ENCODE results near the gene CTBS. TPM values are rescaled to one million over a fixed set of nuclear protein-coding genes. Genes with fewer than 3 reads are reported as not detected.

Gene CTBS
- total and polyA plus RNA-seq, 2 experiments from 2014 or later = 4.3 to 5.1 TPM

- Mint-ChIP-seq H3K36me3 (ENCODE audit: low read depth) (no peaks in the 10 kb centered on the region), H3K4me1 (no peaks in the 10 kb centered on the region), H3K4me3 (no peak overlapping the region), H3K9me3 (no peaks in the 10 kb centered on the region; the same call in 2 of the 3 replicates), H3K27me3 (ENCODE audit: insufficient read depth, low read depth, poor library complexity) (no peaks in the 10 kb centered on the region), H3K27ac (no peak overlapping the region)
- ATAC-seq (no peak), DNase-seq (ENCODE audit: low spot score) (no peak)
- Histone ChIP-seq H3F3A (replicated peaks; ENCODE audit: low read depth) (no peaks in the 10 kb centered on the region), H3K9me2 (ENCODE audit: insufficient read depth) (no peaks in the 10 kb centered on the region), H3K36me3 (ENCODE audit: insufficient read depth) (no peaks in the 10 kb centered on the region), H3K4me2 (no peak overlapping the region), H3K27ac (ENCODE audit: low read depth) (no peak overlapping the region), H2AFZ (no peak overlapping the region), H3K4me3 (no peak overlapping the region), H3K79me2 (replicated peaks; ENCODE audit: insufficient read depth) (no peaks in the 10 kb centered on the region), H3K27me3 (ENCODE audit: insufficient read depth) (no peaks in the 10 kb centered on the region), H4K20me1 (replicated peaks; ENCODE audit: insufficient read depth) (no peaks in the 10 kb centered on the region), H3K4me1 (ENCODE audit: insufficient read depth) (no peaks in the 10 kb centered on the region)
- TF ChIP-seq ZNF114 (CRISPR knock-in tag; IDR thresholded peaks at IDR 0.05) (no peak), REST (IDR thresholded peaks at IDR 0.05; ENCODE audit: unreplicated experiment) (no peak), CREB1 (CRISPR knock-in tag; IDR thresholded peaks at IDR 0.05; ENCODE audit: low read depth) (no peak), ETS1 (IDR thresholded peaks at IDR 0.05) (no peak)
These were observed 48.5 kb downstream of the CTBS start for GRCh38 chr1:84525779-84526178.

GRCh38 chr1:84524590-84524989 is 49.6 kb downstream of the CTBS start:
- Histone ChIP-seq H3K27me3 (ENCODE audit: insufficient read depth) (no peaks in the 10 kb centered on the region), H3K36me3 (ENCODE audit: insufficient read depth) (no peaks in the 10 kb centered on the region), H3K4me3 (no peak overlapping the region), H3K79me2 (replicated peaks; ENCODE audit: insufficient read depth) (no peaks in the 10 kb centered on the region), H2AFZ (no peak overlapping the region), H3K27ac (ENCODE audit: low read depth) (no peak overlapping the region), H3K4me2 (no peak overlapping the region), H3K4me1 (ENCODE audit: insufficient read depth) (no peaks in the 10 kb centered on the region), H4K20me1 (replicated peaks; ENCODE audit: insufficient read depth) (no peaks in the 10 kb centered on the region), H3K9me2 (ENCODE audit: insufficient read depth) (no peaks in the 10 kb centered on the region), H3F3A (replicated peaks; ENCODE audit: low read depth) (no peaks in the 10 kb centered on the region)
- Mint-ChIP-seq H3K4me1 (no peaks in the 10 kb centered on the region), H3K27ac (no peak overlapping the region), H3K9me3 (no peaks in the 10 kb centered on the region; the same call in 2 of the 3 replicates), H3K4me3 (no peak overlapping the region), H3K27me3 (ENCODE audit: insufficient read depth, low read depth, poor library complexity) (no peaks in the 10 kb centered on the region), H3K36me3 (ENCODE audit: low read depth) (no peaks in the 10 kb centered on the region)
- ATAC-seq (no peak), DNase-seq (ENCODE audit: low spot score) (no peak)
- TF ChIP-seq ETS1 (IDR thresholded peaks at IDR 0.05) (no peak), ZNF462 (CRISPR knock-in tag; IDR thresholded peaks at IDR 0.05) (no peak), JUNB (IDR thresholded peaks at IDR 0.05; ENCODE audit: unreplicated experiment) (no peak), POLR2AphosphoS5 (IDR thresholded peaks at IDR 0.05; ENCODE audit: low read depth) (no peak), ZNF331 (CRISPR knock-in tag; IDR thresholded peaks at IDR 0.05; ENCODE audit: low read depth) (no peak), EZH2 (IDR thresholded peaks at IDR 0.05; ENCODE audit: low read depth, unreplicated experiment) (no peak)

Measured in GM23338 (cell line).